ENCODE results near the gene XRCC6. TPM values are rescaled to one million over a fixed set of nuclear protein-coding genes. Genes with fewer than 3 reads are reported as not detected.

Gene XRCC6
- total and polyA plus RNA-seq, 9 of the 15 experiments (the other 6 are each of a cell fraction or from before 2014, with no cell fraction given), result 151 to 440 (median 318) TPM

GRCh38 chr22:41612603-41613306 lies 8.3 kb upstream of the XRCC6 start:
- no TSS peak for BruUV-seq (replicated peaks)
- in situ Hi-C loops (cut with MboI), result no loop called here
- ChIA-PET CTCF (ENCODE audit: low intra/inter-chr PET ratio) (no interaction called here), POLR2A (interaction anchor here (1.3 to 1.7 kb wide), 2 partner anchors 9 to 12 kb away, joined by 3 to 4 read pairs; no protein-coding TSS in a partner anchor)
- H3K4me2 ChIP-seq (ENCODE audit: insufficient read depth, low read length), result no peak overlapping the region
- no peak overlapping the region for H3K9ac ChIP-seq (ENCODE audit: insufficient read depth in 1 of 2, low read depth in 2 of 2, low read length in 2 of 2)
- peaks cover 19% of the 10 kb centered on the region for H3K79me2 ChIP-seq (ENCODE audit: control insufficient read depth, insufficient read depth, low read length)
- no peaks in the 10 kb centered on the region for H3K27me3 ChIP-seq (ENCODE audit: control insufficient read depth in 2 of 2, insufficient read depth in 2 of 2, low read length in 2 of 2)
- FAIRE-seq, result no peak
- H3K4me3 ChIP-seq, result no peak overlapping the region
- no peaks in the 10 kb centered on the region for H4K20me1 ChIP-seq (replicated peaks; ENCODE audit: control insufficient read depth, insufficient read depth, low read length)
- H3K4me1 ChIP-seq (replicated peaks in 1 of 2; ENCODE audit: control insufficient read depth in 2 of 2, insufficient read depth in 2 of 2, low read length in 2 of 2), result peaks cover 3 to 5% of the 10 kb centered on the region in 2 experiments; a peak in 3 of 5 replicates
- 95% methylated on average over 1 of the region's 6 CpGs for WGBS (ENCODE audit: insufficient coverage, low coverage, missing lambda C conversion rate)
- H3K27ac ChIP-seq (ENCODE audit: extremely low read depth, low read depth, low read length), result no peak overlapping the region
- no peak for ATAC-seq
- no peaks in the 10 kb centered on the region for H3K9me1 ChIP-seq (ENCODE audit: control insufficient read depth, insufficient read depth, low read length)
- H2AFZ ChIP-seq (ENCODE audit: low read depth, low read length), result no peak overlapping the region
- no peaks in the 10 kb centered on the region for H3K9me3 ChIP-seq (replicated peaks; ENCODE audit: control insufficient read depth, insufficient read depth, low read depth, low read length)
- peaks cover 11% of the 10 kb centered on the region; the same call in 2 of the 3 replicates for H3K36me3 ChIP-seq (ENCODE audit: control insufficient read depth, insufficient read depth, low read length)
- intact Hi-C loops (cut with micrococcal nuclease), result no loop called here
- TF ChIP-seq HNRNPH1 (optimal IDR thresholded peaks at IDR 0.05; ENCODE audit: low read depth, low read length) (no peak), ZNF507 (tag; conservative IDR thresholded peaks at IDR 0.05) (no peak), ZNF609 (CRISPR knock-in tag; IDR thresholded peaks at IDR 0.05; ENCODE audit: borderline replicate concordance) (no peak), POLR3A (IDR thresholded peaks at IDR 0.05; ENCODE audit: borderline replicate concordance, extremely low read depth, insufficient read depth, insufficient read length) (no peak), CHD2 (IDR thresholded peaks at IDR 0.05; ENCODE audit: low read depth, low read length) (no peak), NR1H2 (CRISPR knock-in tag; IDR thresholded peaks at IDR 0.05) (no peak), ZNF592 (IDR thresholded peaks at IDR 0.05) (no peak)
- DNase-seq (ENCODE audit: extremely low read depth in 1 of 4, low spot score in 3 of 4), result no peak

Measured in K562 (cell line).